MM.1S (cell line): ENCODE measurements around the gene MGAT1.

Experiments used
- DNase-seq: peaks from one replicate; pipeline ENCODE4 v3.0.0-alpha.2; 2015
- H2AFZ ChIP-seq: fragments of 300-600 bp; sonication (generic); 2 replicates; pipeline ENCODE4 v1.6.0; 2016; ENCODE audit warnings: antibody characterized with exemption, low read length
- H3F3A ChIP-seq: fragments of 300-600 bp; sonication (generic); 2 replicates; pipeline ENCODE4 v1.6.1; 2016; ENCODE audit warnings: mild to moderate bottlenecking, antibody characterized with exemption, low read length, moderate library complexity, mixed read lengths; ENCODE audit not compliant: insufficient read depth
- H3K27ac ChIP-seq: fragments of 300-600 bp; sonication (generic); 2 replicates; pipeline ENCODE4 v1.5.1; 2016; ENCODE audit warnings: mild to moderate bottlenecking, low read length
- H3K27me3 ChIP-seq: fragments of 300-600 bp; sonication (generic); replicated peaks from 2 replicates; pipeline ENCODE4 v1.6.0; 2016; ENCODE audit warnings: low read length; ENCODE audit not compliant: insufficient read depth
- H3K36me3 ChIP-seq: fragments of 300-600 bp; sonication (generic); replicated peaks from 2 replicates; pipeline ENCODE4 v1.6.1; 2016; ENCODE audit warnings: mild to moderate bottlenecking, low read length, mixed read lengths; ENCODE audit not compliant: insufficient read depth
- H3K4me1 ChIP-seq: fragments of 300-600 bp; sonication (generic); 2 replicates; pipeline ENCODE4 v1.6.1; 2016; ENCODE audit warnings: low read length, mixed read lengths
- H3K4me2 ChIP-seq: fragments of 300-600 bp; sonication (generic); 2 replicates; pipeline ENCODE4 v1.6.0; 2016; ENCODE audit warnings: low read depth, low read length
- H3K4me3 ChIP-seq: fragments of 300-600 bp; sonication (generic); 2 replicates; pipeline ENCODE4 v1.5.1; 2016; ENCODE audit warnings: low read length, mixed read lengths
- H3K79me2 ChIP-seq: fragments of 300-600 bp; sonication (generic); 2 replicates; pipeline ENCODE4 v1.6.1; 2016; ENCODE audit warnings: mixed run types, low read length, mixed read lengths
- H3K9ac ChIP-seq: fragments of 300-600 bp; sonication (generic); 2 replicates; pipeline ENCODE4 v1.6.1; 2016; ENCODE audit warnings: low read length, mixed read lengths
- H3K9me2 ChIP-seq: fragments of 300-600 bp; sonication (generic); replicated peaks from 2 replicates; pipeline ENCODE4 v1.6.1; 2016; ENCODE audit warnings: mild to moderate bottlenecking, low read length, mixed read lengths; ENCODE audit not compliant: insufficient read depth
- H3K9me3 ChIP-seq: fragments of 300-600 bp; sonication (generic); replicated peaks from 2 replicates; pipeline ENCODE4 v1.6.1; 2016; ENCODE audit warnings: mild to moderate bottlenecking, low read length, mixed read lengths; ENCODE audit not compliant: insufficient read depth
- H4K20me1 ChIP-seq: fragments of 300-600 bp; sonication (generic); 2 replicates; pipeline ENCODE4 v1.6.1; 2016; ENCODE audit warnings: mild to moderate bottlenecking, low read length, moderate library complexity, mixed read lengths; ENCODE audit not compliant: insufficient read depth
- CTCF ChIP-seq: fragments of 300-600 bp; sonication (generic); IDR thresholded peaks from 2 replicates; pipeline ENCODE4 v1.5.1; 2016; ENCODE audit warnings: antibody characterized with exemption, low read length, mixed read lengths
- EZH2 ChIP-seq: fragments of 300-600 bp; sonication (generic); optimal IDR thresholded peaks from 2 replicates; pipeline ENCODE3; 2017; ENCODE audit warnings: low read depth, mild to moderate bottlenecking, antibody characterized with exemption, low read length, mixed read lengths
- EZH2phosphoT487 ChIP-seq: fragments of 300-600 bp; sonication (generic); IDR thresholded peaks from 2 replicates; pipeline ENCODE4 v1.6.1; 2018; ENCODE audit warnings: antibody characterized with exemption, low read length

MGAT1 gene

GRCh38 chr5:180810959-180811622, 8.5 kb upstream of the MGAT1 start:
- H3K36me3 ChIP-seq: no peaks in the 10 kb centered on the region
- H3K4me1 ChIP-seq: peaks cover 42% of the 10 kb centered on the region
- DNase-seq: no peak
- peak overlapping the region; percentile 98 for H3K4me2 ChIP-seq
- peak overlapping the region; percentile 94 for H3K9ac ChIP-seq
- peaks cover 52% of the 10 kb centered on the region for H3F3A ChIP-seq
- no peaks in the 10 kb centered on the region for H4K20me1 ChIP-seq
- H2AFZ ChIP-seq: peak overlapping the region; percentile 54
- peak overlapping the region; percentile 99 for H3K27ac ChIP-seq
- H3K9me2 ChIP-seq: no peaks in the 10 kb centered on the region
- H3K9me3 ChIP-seq: no peaks in the 10 kb centered on the region
- TF ChIP-seq EZH2phosphoT487 (no peak), EZH2 (no peak), CTCF (no peak)
- H3K27me3 ChIP-seq: no peaks in the 10 kb centered on the region
- peaks cover 45% of the 10 kb centered on the region for H3K79me2 ChIP-seq
- peak overlapping the region; percentile 71 for H3K4me3 ChIP-seq

GRCh38 chr5:180810210-180810958, 7.8 kb upstream of the MGAT1 start:
- H3K4me1 ChIP-seq: peaks cover 40% of the 10 kb centered on the region
- DNase-seq: peak; percentile 96
- H3K79me2 ChIP-seq: peaks cover 51% of the 10 kb centered on the region
- peak overlapping the region; percentile 98 for H3K4me2 ChIP-seq
- H3K9me3 ChIP-seq: no peaks in the 10 kb centered on the region
- peak overlapping the region; percentile 99 for H3K27ac ChIP-seq
- no peaks in the 10 kb centered on the region for H4K20me1 ChIP-seq
- H3K9me2 ChIP-seq: no peaks in the 10 kb centered on the region
- H3K27me3 ChIP-seq: no peaks in the 10 kb centered on the region
- H3F3A ChIP-seq: peaks cover 57% of the 10 kb centered on the region
- H3K9ac ChIP-seq: peak overlapping the region; percentile 94
- H3K36me3 ChIP-seq: no peaks in the 10 kb centered on the region
- H3K4me3 ChIP-seq: peak overlapping the region; percentile 71
- TF ChIP-seq EZH2 (no peak), EZH2phosphoT487 (no peak), CTCF (no peak)
- peak overlapping the region; percentile 67 for H2AFZ ChIP-seq

GRCh38 chr5:180809403-180810209, 7.0 kb upstream of the MGAT1 start:
- no peaks in the 10 kb centered on the region for H3K27me3 ChIP-seq
- DNase-seq: peak; percentile 85
- TF ChIP-seq EZH2phosphoT487: no peak
- no peak for TF ChIP-seq EZH2
- no peak for TF ChIP-seq CTCF
- H3K9ac ChIP-seq: peak overlapping the region; percentile 94
- H3F3A ChIP-seq: peaks cover 64% of the 10 kb centered on the region
- no peaks in the 10 kb centered on the region for H3K9me3 ChIP-seq
- H3K36me3 ChIP-seq: no peaks in the 10 kb centered on the region
- H3K4me3 ChIP-seq: peak overlapping the region; percentile 71
- H3K4me2 ChIP-seq: peak overlapping the region; percentile 98
- peaks cover 48% of the 10 kb centered on the region for H3K4me1 ChIP-seq
- H2AFZ ChIP-seq: peak overlapping the region; percentile 67
- H3K27ac ChIP-seq: peak overlapping the region; percentile 99
- H3K9me2 ChIP-seq: no peaks in the 10 kb centered on the region
- peaks cover 57% of the 10 kb centered on the region for H3K79me2 ChIP-seq
- no peaks in the 10 kb centered on the region for H4K20me1 ChIP-seq
